ENCODE results near the gene GABPB2.

- no peak for TF ChIP-seq TAF1 (IDR thresholded peaks at IDR 0.05; ENCODE audit: low read depth, low read length)
- no peak for TF ChIP-seq POLR2A (IDR thresholded peaks at IDR 0.05; ENCODE audit: low read depth, low read length)
- TF ChIP-seq POLR2AphosphoS5 (IDR thresholded peaks at IDR 0.05; ENCODE audit: low read depth, low read length), result no peak
- TF ChIP-seq PAX5 (IDR thresholded peaks at IDR 0.05; ENCODE audit: insufficient read depth, low read length, severe bottlenecking), result no peak
- TF ChIP-seq SPI1 (IDR thresholded peaks at IDR 0.05; ENCODE audit: low read depth, low read length), result no peak
- no peak for TF ChIP-seq POU2F2 (IDR thresholded peaks at IDR 0.05; ENCODE audit: low read depth, low read length)
Measured at GRCh38 chr1:151069103-151069486, 1.5 kb upstream of the GABPB2 start.
